Erythroblast (primary cell): ENCODE data around the gene CDCP2.

ENCODE experiments used
- GATA1 ChIP-seq: IDR thresholded peaks from 2 replicates; pipeline ENCODE4 v1.6.1; 2011; ENCODE audit warnings: low read depth, mild to moderate bottlenecking, control low read depth, low read length, moderate library complexity
- POLR2A ChIP-seq: IDR thresholded peaks from 2 replicates; pipeline ENCODE4 v1.6.1; 2011; ENCODE audit warnings: mild to moderate bottlenecking, low read length

GRCh38 chr1:54157401-54157800, 4.6 kb upstream of the CDCP2 start:
- TF ChIP-seq POLR2A (no peak), GATA1 (no peak)
